NCI-H2081 treated with DMSO at 0.1 percent for 48 hours (cell line): ENCODE measurements around the gene ARHGEF11.

Source experiments
- DNase-seq: peaks from one replicate; lab custom pipeline; 2025; lab: John Stamatoyannopoulos, UW

ARHGEF11 gene

DNA sequence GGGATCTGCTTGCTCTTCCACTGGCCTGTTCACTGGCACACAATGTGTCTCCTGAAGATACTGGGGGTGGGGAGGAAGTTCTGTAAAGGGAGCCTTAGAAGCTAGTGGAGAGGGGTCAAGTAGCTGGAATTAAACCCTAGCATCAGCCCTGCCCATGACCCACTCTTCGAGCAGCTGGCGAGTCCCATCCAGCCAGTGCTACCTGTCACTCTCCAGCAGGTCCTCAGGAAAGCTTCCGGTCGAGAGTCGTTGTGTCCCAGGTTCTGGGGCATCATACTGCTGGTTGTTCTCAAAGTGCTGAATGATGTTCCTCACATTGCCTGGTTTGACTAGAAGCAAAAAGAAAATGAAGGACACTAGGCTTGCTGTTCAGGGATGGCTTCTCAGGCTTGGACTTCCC is 94.2 kb downstream of the ARHGEF11 start:
- DNase-seq, result no peak

DNA sequence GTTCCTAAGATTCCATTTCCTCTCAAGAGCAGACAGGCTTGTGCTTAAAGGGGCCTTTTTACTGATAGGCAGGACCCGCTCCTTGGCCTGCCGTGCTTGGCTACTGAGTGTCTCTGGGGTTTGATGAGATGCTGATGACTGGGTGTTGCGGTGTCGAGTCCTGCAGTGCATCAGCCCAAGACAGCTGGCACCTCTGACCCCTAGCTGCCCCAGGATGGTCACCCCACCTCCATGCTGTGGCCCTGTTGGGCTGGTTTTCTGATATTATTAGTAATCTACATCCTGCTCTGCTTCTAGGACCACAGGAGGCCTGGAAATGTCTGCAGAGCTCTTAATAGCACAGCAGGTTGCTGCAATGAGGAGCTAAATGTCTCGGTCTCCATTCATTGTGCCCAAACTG is 96.4 kb downstream of the ARHGEF11 start:
- no peak for DNase-seq

DNA sequence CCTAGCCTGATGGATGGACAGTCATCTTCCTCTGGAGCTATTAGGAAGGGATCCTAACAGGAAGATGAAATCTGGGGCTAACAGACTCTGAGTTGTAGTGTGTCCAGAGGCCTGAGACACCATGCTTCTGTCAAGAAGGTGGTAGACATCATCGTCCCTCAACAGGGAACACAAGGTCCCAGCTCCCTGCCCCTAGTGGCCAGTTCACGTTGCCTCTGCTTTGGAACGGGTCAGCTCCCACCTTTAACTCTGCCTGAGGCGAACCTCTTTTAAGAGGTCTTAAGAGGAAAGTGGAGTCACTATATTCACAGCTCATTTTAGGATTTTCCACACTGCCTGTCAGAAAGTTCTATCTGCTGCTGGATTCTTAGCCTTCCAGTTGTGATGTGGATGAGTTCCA is 96.8 kb downstream of the ARHGEF11 start:
- DNase-seq, result no peak

DNA sequence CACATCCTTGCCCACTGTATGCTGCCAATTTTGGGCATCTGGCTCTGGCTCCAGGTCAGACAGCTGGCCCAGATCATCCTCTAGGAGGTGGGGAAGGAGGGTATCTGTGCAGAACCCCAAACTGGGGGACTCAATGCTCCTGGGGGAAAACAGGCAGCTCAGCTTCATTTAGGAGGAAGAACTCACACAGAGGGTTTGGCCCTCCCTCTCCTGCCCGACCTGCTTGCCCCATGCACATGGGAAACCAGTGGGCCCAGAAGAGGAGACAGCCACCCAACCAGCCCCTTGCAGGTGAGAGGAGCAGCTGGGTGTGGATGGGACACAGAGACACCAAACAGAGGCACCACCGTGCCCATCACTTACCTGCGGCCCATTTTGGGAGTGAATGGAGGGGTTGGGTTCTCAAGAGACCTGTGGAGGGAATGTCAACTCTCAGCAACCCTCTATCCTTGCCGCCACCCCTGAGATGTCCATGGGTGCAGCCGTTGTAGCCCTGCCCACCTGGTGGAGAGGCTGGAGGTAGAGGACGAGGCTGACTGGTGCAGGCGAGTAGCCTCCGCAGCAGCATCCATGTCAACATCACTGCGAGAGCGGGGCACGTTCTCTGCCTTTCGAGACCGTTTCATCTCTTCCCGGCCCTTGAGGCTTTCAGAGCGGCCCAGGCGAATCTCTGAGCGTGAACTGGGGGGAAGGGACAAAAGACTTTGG is 97.6 kb downstream of the ARHGEF11 start:
- no peak for DNase-seq

DNA sequence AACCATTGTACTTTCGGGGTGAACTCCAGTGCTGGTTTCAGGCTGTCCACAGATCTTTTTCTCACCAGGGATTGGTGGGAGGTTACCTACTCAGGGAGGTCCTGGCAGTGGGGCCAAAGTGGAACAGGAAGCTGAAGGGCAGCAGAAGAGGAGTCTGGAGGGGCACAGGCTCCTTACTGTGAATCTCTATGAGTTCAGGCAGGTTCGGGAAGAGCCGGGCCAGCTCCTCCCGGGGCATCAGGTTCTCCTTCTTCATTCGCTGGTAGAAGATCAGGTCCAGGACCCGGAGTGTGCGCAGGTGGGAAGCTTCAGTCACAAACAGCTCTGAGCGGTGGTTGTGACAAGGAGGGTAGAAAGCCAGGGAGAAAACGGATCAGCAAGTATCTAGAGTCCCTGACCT is 98.4 kb downstream of the ARHGEF11 start:
- no peak for DNase-seq

DNA sequence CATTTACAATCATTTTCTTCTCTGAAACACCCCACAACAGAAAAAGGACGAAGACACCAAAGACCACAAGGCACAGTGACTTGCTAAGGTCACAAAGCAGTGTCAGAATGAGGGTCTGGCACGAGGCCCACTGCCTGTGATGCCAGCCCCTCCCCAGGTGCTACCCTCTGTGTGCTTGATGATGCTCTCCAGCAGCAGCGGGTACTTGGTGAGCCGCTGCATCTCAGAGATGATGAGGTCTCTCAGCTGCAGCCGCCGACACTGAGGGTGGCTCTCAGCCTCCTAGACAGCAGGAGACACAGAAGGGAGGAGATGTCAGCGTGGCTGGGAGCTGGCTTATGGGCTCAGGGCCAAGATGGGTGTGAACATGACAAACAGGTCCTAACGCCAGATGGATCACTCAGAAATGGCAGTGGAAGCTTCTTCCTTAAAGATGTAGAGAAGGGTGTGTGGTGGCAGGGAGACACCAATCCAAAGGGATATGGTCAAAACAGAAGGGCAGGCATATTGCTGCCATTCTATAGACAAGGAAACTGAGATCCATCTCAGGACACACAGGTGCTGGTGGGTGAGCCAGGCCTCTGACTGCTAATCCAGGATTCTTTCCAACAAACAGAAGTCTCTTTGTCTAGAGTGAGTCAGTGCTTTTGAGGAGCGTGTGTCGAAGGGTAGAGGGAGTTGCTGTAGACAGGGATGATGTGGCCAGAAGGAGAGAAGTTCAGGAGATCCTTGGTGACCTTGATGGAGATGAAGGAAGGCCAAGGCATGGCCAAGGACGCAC is 99.5 kb downstream of the ARHGEF11 start:
- DNase-seq, result no peak

DNA sequence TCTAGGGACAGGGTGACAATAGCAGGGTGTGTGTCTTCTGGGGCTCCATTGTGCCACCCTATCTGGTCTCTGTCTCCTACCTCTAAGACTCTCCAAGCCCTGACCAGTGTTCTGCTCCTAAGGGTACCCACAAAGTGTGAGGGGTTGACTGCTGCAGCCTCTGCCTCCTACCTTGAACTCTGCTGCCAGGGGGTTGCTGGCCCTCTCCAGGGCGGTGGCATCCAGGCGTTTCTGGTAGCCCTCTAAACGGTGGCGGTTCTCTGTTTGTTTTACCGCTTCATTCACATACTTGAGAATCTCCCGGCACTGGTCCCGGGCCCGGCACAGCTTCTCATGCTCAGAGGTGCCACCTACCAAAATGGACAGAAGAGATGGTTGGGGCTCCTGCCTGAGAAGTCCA is 100.7 kb downstream of the ARHGEF11 start:
- no peak for DNase-seq

DNA sequence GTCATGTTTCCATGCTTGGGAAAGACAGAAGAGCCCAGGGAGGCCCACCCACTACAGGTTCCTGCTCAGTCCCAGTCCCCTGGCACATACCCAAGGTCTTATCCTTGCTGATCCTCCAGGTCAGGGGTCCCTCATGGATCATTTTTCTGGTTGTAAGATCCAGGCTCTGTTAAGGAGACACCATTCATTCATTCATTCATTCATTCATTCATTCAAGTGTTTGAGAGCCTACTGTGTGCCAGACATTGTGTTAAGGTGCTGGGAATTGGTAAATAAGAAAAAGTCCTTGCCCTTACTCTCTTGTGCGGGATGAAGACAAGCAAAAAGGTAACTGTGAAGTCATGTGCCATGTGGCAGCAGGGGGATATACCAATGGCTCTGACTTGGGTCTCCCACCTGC is 101.3 kb downstream of the ARHGEF11 start:
- DNase-seq, result no peak

DNA sequence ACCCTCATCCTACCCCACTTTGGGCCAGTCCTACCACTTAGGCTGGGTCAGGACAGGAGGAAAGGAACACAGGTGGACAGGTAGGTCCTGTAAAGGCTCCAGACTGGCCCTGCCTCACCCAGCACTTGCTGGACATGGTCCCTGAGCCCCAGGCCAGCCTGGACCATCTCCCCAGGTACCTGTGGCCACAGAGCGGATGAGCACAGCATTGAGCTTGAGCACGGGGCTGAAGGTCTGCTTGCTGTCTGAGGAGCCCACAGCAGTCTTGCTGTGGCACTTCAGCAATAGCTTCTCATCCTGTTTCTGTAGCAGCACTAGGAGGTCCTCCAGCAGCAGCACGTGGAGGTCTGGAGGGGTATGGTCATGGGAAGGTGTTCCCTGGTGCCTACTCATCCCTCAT is 101.8 kb downstream of the ARHGEF11 start:
- no peak for DNase-seq

DNA sequence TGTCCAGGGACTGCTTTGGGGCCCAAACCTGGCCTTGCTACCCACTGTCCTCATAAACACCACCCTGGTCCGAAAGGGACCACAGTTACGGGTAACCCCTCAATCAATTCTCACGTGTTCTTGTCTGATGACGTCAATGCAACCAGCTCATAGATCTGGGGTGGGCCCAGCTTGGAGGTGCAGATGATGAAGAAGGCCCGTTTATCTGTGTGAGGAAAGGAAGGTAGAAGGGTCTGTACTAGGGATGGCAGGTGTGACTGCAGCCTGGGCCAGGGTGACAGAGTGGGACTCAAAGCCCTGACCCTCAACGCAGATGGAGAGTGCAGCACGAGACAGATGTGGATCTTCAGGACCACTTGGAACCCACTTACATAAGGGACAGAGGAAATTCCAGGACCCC is 103.0 kb downstream of the ARHGEF11 start:
- DNase-seq, result no peak

DNA sequence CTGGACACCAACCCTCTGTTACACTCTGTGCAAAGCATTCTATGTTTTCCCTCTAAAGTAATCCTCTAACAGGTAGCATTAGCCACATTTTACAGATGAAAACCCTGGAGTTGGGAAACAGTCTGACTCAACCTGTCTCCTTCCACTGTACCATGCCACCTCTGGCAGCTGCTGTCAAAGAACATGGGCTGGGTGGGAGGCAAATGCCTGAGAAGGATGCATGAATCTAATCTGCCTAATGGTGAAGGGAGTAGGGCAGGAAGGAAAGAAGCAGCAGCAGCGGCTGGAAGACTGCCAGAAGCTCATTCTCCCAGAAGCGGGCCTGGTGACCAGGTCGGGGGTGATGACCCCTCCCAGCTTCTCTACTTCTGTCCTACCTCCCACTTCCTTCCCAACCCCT is 103.4 kb downstream of the ARHGEF11 start:
- no peak for DNase-seq

DNA sequence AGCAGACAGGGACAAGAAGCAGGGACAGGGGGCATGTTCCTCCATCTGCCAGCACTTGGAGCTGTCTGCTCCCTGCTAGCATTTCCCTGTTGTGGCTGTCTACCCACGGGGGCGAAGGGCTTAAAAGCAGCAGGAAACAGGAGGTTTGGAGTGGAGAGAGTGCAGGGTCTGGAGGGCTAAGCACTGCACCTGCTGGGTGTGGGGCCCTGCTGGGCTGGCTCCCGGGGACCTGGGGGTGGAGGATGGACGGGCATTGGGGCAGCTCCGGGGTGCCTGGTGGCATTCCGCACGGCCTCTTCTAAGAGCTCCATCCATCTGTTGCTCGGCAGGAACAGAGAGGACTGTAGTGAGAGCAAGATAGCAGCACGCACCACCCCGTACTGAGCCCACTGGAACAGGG is 103.9 kb downstream of the ARHGEF11 start:
- no peak for DNase-seq

DNA sequence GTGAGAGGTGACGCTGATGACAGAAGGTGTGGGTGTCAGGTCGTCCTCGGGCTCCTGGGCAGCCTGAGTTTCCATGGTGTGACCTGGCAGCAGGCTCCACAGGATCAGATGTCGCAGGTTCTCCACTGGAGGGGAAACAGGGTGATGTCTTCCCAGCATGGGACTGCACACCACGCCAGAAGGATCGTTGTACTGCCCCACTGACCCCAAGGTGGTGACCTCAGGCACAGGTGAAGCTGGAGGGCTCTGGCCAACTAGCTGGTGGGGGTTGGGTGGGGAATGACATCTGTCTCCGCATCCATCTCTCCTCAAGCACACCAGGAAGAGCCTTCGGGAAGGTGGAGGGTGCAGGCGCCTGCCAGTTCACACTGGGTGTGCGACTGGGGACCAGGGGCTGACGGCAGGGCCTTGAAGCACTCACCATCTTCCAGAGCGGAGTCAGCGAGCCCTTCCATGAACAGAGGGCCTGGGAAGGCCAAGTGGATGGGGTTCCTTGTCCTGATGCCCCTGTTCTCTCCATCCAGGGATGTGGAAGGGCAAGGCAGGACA is 105.7 kb downstream of the ARHGEF11 start:
- no peak for DNase-seq

DNA sequence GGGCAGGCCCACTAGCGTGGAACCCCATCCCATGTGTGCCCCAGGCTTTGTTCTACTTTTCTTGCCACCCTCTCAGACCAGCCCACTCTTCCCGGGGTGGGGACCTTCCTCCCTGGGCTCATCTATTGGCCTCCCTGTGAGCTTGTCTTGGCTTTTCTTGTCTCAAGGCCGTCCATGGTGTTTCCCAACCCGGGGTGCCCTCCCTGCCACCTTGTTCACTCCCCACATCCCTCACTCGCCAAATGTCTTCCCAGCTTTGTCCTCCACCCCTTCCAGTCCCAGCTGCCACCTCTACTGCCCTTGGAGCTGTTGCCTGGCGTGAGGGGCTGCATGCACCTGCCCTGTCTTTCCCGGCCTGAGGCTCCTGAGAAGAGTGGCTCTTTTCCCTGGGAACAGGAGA is 106.7 kb downstream of the ARHGEF11 start:
- DNase-seq, result no peak

DNA sequence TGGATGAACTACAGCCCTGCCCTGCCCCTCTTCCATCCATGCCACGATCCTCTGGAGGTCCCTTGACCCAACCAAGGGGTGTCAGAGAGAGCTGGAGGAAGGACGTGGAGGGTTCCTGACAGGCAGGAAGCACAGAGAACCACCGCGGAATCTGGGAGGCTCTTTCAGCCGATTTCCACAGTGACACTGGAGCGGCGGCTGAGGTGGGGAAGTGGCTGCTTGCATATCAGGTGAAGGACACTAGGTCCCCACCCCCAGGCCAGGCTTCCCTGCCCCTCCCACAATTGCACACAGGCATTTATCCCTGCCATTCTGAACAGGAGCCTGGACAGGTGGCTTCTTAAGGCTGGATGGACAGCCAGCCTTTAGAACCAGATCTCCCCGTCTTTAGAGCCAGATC is 107.7 kb downstream of the ARHGEF11 start:
- no peak for DNase-seq

DNA sequence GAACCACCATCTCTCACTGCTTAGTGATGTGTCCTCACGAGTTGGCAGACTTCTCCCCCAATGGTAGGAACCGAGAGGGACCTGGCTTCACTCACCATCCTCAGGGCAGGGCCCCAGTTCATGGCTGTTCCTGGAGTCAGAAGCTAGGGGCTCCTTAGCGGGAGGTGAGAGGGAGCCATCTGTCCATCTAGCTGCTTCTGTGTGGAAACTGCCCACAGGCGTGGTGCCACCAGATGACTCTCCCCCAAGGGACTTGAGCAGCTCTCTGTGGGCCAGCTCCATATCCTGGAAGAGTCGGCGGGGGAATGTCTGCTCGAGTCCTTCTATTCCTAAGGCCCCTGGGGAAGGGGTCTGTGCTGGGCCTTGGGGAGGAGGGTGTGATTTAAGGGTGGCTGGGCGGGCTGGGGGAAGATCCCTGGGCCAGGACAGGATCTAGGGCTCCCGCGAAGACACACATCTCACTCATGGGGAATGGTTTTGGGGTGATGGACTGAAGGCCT is 108.8 kb downstream of the ARHGEF11 start:
- no peak for DNase-seq

DNA sequence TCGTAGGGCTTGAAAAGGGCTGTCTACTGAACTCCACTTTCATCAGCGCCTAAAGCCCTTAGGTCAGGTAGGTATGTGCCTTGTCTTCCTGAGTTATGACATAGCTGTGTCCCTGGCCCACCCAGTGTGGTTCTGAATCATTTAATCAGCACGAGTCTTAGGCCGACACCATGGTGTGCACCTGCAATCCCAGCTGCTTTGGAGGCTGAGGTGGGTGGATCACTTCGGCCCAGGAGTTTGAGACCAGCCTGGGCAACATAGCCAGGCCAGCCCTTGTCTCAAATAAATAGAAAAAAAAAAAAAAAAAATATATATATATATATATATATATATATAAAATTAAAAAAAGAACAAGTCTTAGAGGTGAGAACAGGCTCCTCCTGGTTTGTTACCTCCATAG is 109.4 kb downstream of the ARHGEF11 start:
- DNase-seq, result no peak

DNA sequence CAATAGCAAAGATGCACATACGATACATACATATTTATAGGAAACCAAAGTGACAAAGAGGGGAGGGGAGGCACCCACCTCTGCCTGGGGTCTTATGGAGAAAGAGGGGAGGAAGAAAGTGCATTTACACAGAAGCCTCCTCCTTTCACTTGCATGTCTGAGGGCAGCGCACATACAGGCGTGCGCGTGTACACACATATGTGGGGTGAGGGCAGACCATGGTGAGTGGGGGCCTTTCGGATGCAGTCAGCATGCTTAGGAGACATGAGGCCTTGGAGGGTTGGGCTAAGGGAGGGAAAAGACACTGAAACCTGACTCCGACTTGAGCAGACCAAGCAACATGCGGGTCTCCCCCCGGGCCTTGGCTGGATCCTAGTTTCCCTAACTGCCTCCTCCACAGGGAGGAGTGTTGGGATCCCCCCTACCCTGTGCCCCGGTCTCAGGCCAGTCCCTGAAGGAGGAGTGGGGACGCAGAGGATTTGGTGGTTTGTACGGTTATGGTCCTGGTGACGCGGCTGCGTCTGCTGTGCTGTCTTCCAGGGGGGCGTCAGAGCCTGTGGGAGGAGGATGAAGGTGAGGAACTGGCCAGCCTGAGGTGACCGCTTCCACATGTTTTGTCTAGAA is 109.9 kb downstream of the ARHGEF11 start:
- DNase-seq, result no peak

DNA sequence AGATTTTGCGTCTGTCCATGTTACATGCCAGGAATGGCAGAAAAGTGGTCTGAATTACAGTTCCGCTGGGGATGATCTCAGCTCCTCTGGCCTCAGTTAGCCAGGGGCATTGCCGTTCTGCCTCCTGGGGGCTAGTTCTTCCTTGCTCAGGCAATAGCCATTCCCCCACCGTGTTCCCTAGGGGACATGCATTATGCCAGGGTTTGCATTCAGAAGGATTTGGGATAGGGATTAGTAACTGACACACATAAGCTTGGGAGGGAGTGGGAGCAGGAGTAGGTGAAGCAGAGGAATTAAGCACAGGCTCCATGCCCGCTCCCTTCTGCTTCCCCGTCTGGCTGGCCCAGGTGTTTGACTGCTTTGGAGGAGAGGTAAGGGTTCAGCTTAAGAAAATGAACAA is 112.4 kb downstream of the ARHGEF11 start:
- no peak for DNase-seq

DNA sequence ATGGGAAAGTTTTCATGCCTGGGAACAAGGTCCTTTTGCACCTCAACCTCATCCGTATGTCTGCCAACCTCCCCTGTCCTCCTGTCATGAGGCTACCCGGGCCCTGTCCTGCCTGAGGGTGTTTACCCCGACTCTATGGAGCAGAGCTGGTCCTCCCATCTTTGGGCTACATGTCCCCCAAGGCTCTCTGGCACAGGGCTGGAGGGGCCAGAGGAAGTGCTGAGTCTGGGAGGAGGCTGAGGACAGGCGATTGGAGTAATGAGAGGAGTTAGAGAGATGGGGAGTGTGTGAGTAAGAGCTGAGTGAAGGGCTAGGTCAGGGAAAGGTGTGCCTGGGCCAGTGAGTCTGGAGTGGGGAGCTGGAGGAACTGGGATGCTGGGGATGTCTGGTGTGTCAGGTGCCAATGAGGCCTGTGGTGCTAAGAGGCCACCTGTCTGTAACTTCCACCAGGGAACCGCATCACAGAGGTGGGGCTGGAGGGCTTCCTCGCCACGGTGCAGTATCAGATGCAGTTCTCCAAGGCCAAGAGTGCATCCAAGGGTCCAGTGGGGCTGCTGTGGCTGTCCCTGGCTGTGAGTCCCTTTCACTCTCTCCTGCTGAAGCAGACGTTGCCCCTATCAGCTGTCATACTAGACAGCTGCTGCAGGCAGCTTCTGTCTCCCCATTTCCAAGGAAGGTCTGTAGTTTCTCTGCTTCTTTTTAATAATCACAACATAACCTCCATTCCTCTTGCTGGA is 113.4 kb downstream of the ARHGEF11 start:
- DNase-seq, result no peak

DNA sequence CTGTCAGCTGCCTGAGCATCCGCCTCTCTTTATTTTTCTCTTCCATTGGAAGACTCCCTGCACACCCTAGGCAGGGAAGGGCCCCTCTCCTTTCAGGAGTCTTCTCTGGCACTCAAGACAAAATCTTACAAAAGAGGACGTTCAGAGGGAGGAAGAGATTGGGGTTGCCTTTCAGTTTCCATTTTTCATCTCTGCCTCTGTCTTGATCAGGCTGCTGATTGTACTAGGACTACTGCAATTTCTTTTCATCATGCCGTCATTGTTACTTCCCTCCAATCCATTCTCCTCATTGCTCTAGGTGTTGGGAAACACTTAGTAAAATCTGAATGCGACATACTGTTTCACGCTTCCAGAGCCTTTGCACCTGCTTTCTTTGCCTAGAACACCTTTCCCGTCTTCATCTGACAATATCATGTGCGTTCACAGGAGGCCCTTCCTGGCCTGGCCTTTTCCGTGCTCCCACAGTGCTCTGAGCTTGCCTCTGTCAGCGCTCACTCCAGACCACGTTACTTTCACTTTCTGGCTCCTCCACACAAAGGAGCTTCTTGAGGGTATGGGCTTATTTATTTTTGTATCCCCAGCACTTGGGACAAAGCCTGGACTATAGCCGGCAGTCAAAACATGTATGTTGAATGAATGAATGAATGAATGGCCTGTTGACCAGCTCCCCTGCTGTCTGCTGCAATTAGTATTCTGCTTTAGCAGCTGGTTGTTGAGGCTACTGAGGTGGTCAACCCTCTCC is 114.2 kb downstream of the ARHGEF11 start:
- no peak for DNase-seq
